ENCODE results near the gene ATF3.

DNA sequence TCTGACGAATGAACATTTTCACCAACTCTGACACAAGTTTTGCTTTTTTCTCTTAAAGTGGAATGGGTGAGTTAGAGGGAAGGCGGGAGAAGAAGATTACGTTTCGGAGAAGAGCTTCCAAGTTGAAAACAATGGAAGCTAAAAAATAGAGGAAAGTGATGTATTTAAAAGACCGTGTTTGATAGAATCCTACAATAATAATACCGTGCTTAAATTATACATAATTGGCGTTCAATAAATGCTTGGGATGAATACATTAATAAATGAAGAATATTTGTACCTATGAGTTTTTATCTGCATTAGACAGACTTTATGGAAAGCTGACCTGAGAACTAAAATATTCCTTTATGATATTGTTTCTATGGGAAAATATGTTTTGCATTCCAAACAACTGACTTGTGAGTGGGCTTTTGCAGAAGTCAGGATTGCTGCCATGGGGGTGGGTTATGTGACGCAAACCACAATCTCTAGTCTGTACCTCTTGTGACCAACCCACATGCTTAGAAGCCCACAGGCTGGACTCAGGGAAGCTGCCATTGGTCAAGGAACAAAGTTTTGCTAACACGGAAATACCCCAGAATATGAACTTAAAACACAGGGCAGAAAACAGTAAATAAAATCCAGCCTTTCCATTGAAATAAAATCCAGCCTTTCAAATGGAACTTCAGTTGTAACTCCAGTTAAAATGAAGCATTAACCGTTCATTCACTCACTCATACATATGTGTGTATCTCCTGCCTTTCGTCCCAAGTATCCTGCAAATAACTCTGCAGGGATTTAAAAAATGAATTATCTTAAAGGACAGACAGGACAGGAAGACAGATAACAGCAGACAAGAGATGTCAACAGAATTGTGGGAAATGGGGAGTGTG, 21.3 kb upstream of the ATF3 start:
- TF ChIP-seq POLR2A (IDR thresholded peaks at IDR 0.05) (no peak), CTCF (IDR thresholded peaks at IDR 0.05) (no peak)

All from uterus (tissue), 2 donors.